Measurements from ENCODE around the gene PRKAG2. TPM values are rescaled to one million over a fixed set of nuclear protein-coding genes. Genes with fewer than 3 reads are reported as not detected.
A peak's percentile ranks its signal among the peaks of the same experiment; 100 is the strongest.

PRKAG2 gene
- total and polyA plus RNA-seq, 8 donors = 7.4 to 16.7 (median 9.2) TPM

- H3K27me3 ChIP-seq = no peaks in the 10 kb centered on the region
- no peak for TF ChIP-seq CTCF (IDR thresholded peaks at IDR 0.05)
- intact Hi-C loops (cut with DNase I) = no loop called here
- peak in 2 of 4 donors; percentile 40 to 57 for ATAC-seq
- peak overlapping the region in 1 of 4 donors; percentile 27 for H3K27ac ChIP-seq
- H3K36me3 ChIP-seq = no peaks in the 10 kb centered on the region
- no peak for FAIRE-seq
- no peaks in the 10 kb centered on the region for H3K4me1 ChIP-seq
- WGBS, 2 donors = 85 to 86% methylated on average over 7 of the region's 7 CpGs
- H3K9me3 ChIP-seq = no peaks in the 10 kb centered on the region
- H3K4me3 ChIP-seq = no peak overlapping the region
- peak in 1 of 6 donors; percentile 9 for DNase-seq
These were observed 38.8 kb downstream of the PRKAG2 start for GRCh38 chr7:151838072-151838471.

- H3K27ac ChIP-seq = peak overlapping the region in 1 of 4 donors; percentile 27
- ATAC-seq = peak; percentile 21 to 51 (median 33)
- H3K4me1 ChIP-seq = no peaks in the 10 kb centered on the region
- H3K36me3 ChIP-seq = no peaks in the 10 kb centered on the region
- no peak overlapping the region for H3K4me3 ChIP-seq
- DNase-seq = peak in 1 of 6 donors; percentile 29
- intact Hi-C loops (cut with DNase I) = no loop called here
- H3K27me3 ChIP-seq = no peaks in the 10 kb centered on the region
- no peak for FAIRE-seq
- TF ChIP-seq CTCF (IDR thresholded peaks at IDR 0.05) = no peak
- WGBS, 2 donors = 62 to 66% methylated on average over 25 of the region's 25 CpGs
- no peaks in the 10 kb centered on the region for H3K9me3 ChIP-seq
These were observed 39.5 kb downstream of the PRKAG2 start for GRCh38 chr7:151837285-151838042.

- no peak for FAIRE-seq
- WGBS, 2 donors = 88 to 95% methylated on average over 12 of the region's 12 CpGs
These were observed 40.0 kb downstream of the PRKAG2 start for GRCh38 chr7:151836927-151837205.

GRCh38 chr7:151836191-151836926 is 40.6 kb downstream of the PRKAG2 start:
- no peak for TF ChIP-seq CTCF (IDR thresholded peaks at IDR 0.05)
- peak in 2 of 6 donors; percentile 11 to 18 for DNase-seq
- Histone ChIP-seq H3K4me3 (no peak overlapping the region), H3K36me3 (no peaks in the 10 kb centered on the region), H3K4me1 (no peaks in the 10 kb centered on the region), H3K9me3 (no peaks in the 10 kb centered on the region), H3K27ac (no peak overlapping the region), H3K27me3 (no peaks in the 10 kb centered on the region)
- intact Hi-C loops (cut with DNase I) = no loop called here
- no peak for ATAC-seq
- 91 to 92% methylated on average over 16 of the region's 16 CpGs for WGBS, 2 donors
- FAIRE-seq = no peak

More at GRCh38 chr7:151836927-151837205, 40.0 kb downstream of the PRKAG2 start:
- Histone ChIP-seq H3K4me1 (no peaks in the 10 kb centered on the region), H3K27me3 (no peaks in the 10 kb centered on the region), H3K9me3 (no peaks in the 10 kb centered on the region), H3K36me3 (no peaks in the 10 kb centered on the region), H3K27ac (no peak overlapping the region), H3K4me3 (no peak overlapping the region)
- TF ChIP-seq CTCF (IDR thresholded peaks at IDR 0.05) = no peak
- ATAC-seq = no peak
- DNase-seq = peak in 1 of 6 donors; percentile 30
- intact Hi-C loops (cut with DNase I) = no loop called here

GRCh38 chr7:151835636-151836035 is 41.3 kb downstream of the PRKAG2 start:
- Histone ChIP-seq H3K27ac (no peak overlapping the region), H3K4me1 (no peaks in the 10 kb centered on the region), H3K4me3 (no peak overlapping the region), H3K9me3 (no peaks in the 10 kb centered on the region), H3K27me3 (no peaks in the 10 kb centered on the region), H3K36me3 (no peaks in the 10 kb centered on the region)
- intact Hi-C loops (cut with DNase I) = no loop called here
- WGBS, 2 donors = 94 to 95% methylated on average over 9 of the region's 9 CpGs
- ATAC-seq = no peak
- FAIRE-seq = no peak
- DNase-seq = peak in 2 of 6 donors; percentile 11 to 45
- TF ChIP-seq CTCF (IDR thresholded peaks at IDR 0.05) = no peak
